K562 (cell line): Measurements from ENCODE around the gene RNF44. TPM values are rescaled to one million over a fixed set of nuclear protein-coding genes. Genes with fewer than 3 reads are reported as not detected.

Experiments used
- CHD2 ChIP-seq: IDR thresholded peaks from 2 replicates; pipeline ENCODE4 v1.6.1; 2011; ENCODE audit warnings: low read depth, low read length
- CHD4 ChIP-seq: fragments of 200-600 bp; sonication (generic); IDR thresholded peaks from 3 replicates; pipeline ENCODE4 v1.6.1; 2012; ENCODE audit warnings: low read depth, mild to moderate bottlenecking, mixed read lengths, low read length, inconsistent platforms; ENCODE audit not compliant: insufficient read depth, insufficient replicate concordance, poor library complexity, severe bottlenecking
- DPF2 ChIP-seq: fragments of 450-650 bp; IDR thresholded peaks from 2 replicates; pipeline ENCODE4 v1.6.1; 2016
- ETS2 ChIP-seq: IDR thresholded peaks from 2 replicates; pipeline ENCODE4 v1.6.1; 2016; ENCODE audit warnings: borderline replicate concordance, missing genetic modification characterization, mild to moderate bottlenecking, moderate library complexity, missing compliant biosample characterization; ENCODE audit not compliant: poor library complexity, severe bottlenecking
- GTF2E2 ChIP-seq: fragments of 200-800 bp; sonication (Bioruptor generic); IDR thresholded peaks from 2 replicates; pipeline ENCODE4 v1.6.1; 2016; ENCODE audit warnings: missing genetic modification characterization, missing compliant biosample characterization
- HDAC8 ChIP-seq: fragments of 450-650 bp; IDR thresholded peaks from 2 replicates; pipeline ENCODE4 v1.6.1; 2016; ENCODE audit warnings: mild to moderate bottlenecking, missing genetic modification characterization, moderate library complexity, missing compliant biosample characterization
- KAT2B ChIP-seq: IDR thresholded peaks from one replicate; pipeline ENCODE4 v1.6.1; 2012; ENCODE audit warnings: low read depth, mild to moderate bottlenecking, control low read depth, inconsistent platforms, low read length, moderate library complexity
- MCM2 ChIP-seq: fragments of 450-650 bp; IDR thresholded peaks from 2 replicates; pipeline ENCODE4 v1.6.1; 2017; ENCODE audit warnings: low read depth, mild to moderate bottlenecking
- MTA2 ChIP-seq: fragments of 450-650 bp; IDR thresholded peaks from 2 replicates; pipeline ENCODE4 v1.6.1; 2016; ENCODE audit warnings: low read depth
- NCOA6 ChIP-seq: fragments of 450-650 bp; IDR thresholded peaks from 2 replicates; pipeline ENCODE4 v1.6.1; 2017; ENCODE audit warnings: mild to moderate bottlenecking
- POLR2A ChIP-seq: fragments of 450-650 bp; conservative IDR thresholded peaks from 2 replicates; pipeline ENCODE4 v1.6.1; 2016
- POLR3G ChIP-seq: IDR thresholded peaks from 2 replicates; pipeline ENCODE4 v1.6.1; 2011; ENCODE audit not compliant: insufficient read length, insufficient replicate concordance; ENCODE audit errors: extremely low read depth
- PTTG1 ChIP-seq: fragments of 450-650 bp; IDR thresholded peaks from 2 replicates; pipeline ENCODE4 v1.6.1; 2016; ENCODE audit warnings: low read depth, mild to moderate bottlenecking, missing genetic modification characterization, missing compliant biosample characterization
- RAD21 ChIP-seq, 2 experiments: fragments of 250-450 bp in 1 of 2; fragments of 450-650 bp in 1 of 2; sonication (Bioruptor Pico) in 1 of 2; formaldehyde crosslinking in 1 of 2; IDR thresholded peaks in 1 of 2; conservative IDR thresholded peaks in 1 of 2; 2 replicates each; pipeline versions ENCODE4 v1.4.0 to v1.8.0; 2020 to 2022; ENCODE audit warnings: mild to moderate bottlenecking in 2 of 2, moderate library complexity in 1 of 2
- SMARCE1 ChIP-seq: fragments of 450-650 bp; IDR thresholded peaks from 2 replicates; pipeline ENCODE4 v1.7.1; 2016; ENCODE audit warnings: mild to moderate bottlenecking
- XRCC4 ChIP-seq: IDR thresholded peaks from one replicate; pipeline ENCODE4 v1.6.1; 2011; ENCODE audit not compliant: insufficient read depth, insufficient read length; ENCODE audit errors: extremely low read depth
- ZBTB1 ChIP-seq: sonication (generic); formaldehyde crosslinking; IDR thresholded peaks from 2 replicates; pipeline ENCODE4 v1.8.1; 2023; ENCODE audit warnings: missing genetic modification reagents, low read depth, mild to moderate bottlenecking, borderline replicate concordance
- ZNF175 ChIP-seq: fragments of 200-800 bp; sonication (Bioruptor generic); IDR thresholded peaks from 2 replicates; pipeline ENCODE4 v1.6.1; 2016; ENCODE audit warnings: low read depth, mild to moderate bottlenecking, missing genetic modification characterization, missing compliant biosample characterization
- ZNF311 ChIP-seq: fragments of 250-450 bp; sonication (Bioruptor Pico); IDR thresholded peaks from 2 replicates; pipeline ENCODE4 v1.4.0; 2020; ENCODE audit warnings: mild to moderate bottlenecking, moderate library complexity
- ZNF324 ChIP-seq: fragments of 250-450 bp; sonication (Bioruptor Pico); IDR thresholded peaks from 2 replicates; pipeline ENCODE4 v1.4.0; 2020; ENCODE audit warnings: mild to moderate bottlenecking
- ZNF584 ChIP-seq: fragments of 200-800 bp; sonication (Bioruptor generic); IDR thresholded peaks from 2 replicates; pipeline ENCODE4 v1.6.1; 2016; ENCODE audit warnings: low read depth, mild to moderate bottlenecking, missing genetic modification characterization, missing compliant biosample characterization
- polyA plus RNA-seq, 8 experiments: library from polyadenylated mRNA; depleted of rRNA in 4 of 8; stranded (reverse) in 5 of 8; unstranded in 3 of 8; fragments of >200 nt; fragmentation: Nextera tagmentation in 2 of 8; fragmentation: Illumina TruSeq in 1 of 8; extraction: Ambion mirVana in 2 of 8; extraction: Trizol in 1 of 8; gene quantifications; 2 replicates each; pipeline versions ENCODE4 v1.2.1 to v1.2.3, GENCODE V29; 2011 to 2014; ENCODE audit warnings: inconsistent platforms in 1 of 8, missing spikeins in 1 of 8
- total RNA-seq, 7 experiments: library from RNA; depleted of rRNA in 6 of 7; stranded (reverse); fragments of >200 nt in 6 of 7; fragmentation: Illumina TruSeq in 2 of 7; extraction: Trizol in 2 of 7; gene quantifications; 2 replicates each; pipeline versions ENCODE4 v1.2.1 to v1.2.3, GENCODE V29; 2011 to 2021; ENCODE audit warnings: low replicate concordance in 1 of 7
- TF ChIP-seq, protein P1 (sequence below): fragments of 250-450 bp; sonication (Bioruptor Pico); IDR thresholded peaks from 2 replicates; pipeline ENCODE4 v1.6.1; 2021; ENCODE audit warnings: mild to moderate bottlenecking

RNF44 gene
- total and polyA plus RNA-seq, 9 of the 15 experiments (the other 6 are each of a cell fraction or from before 2014, with no cell fraction given), result 1.6 to 82.6 (median 7.4) TPM

GRCh38 chr5:176536132-176536901, 885 bp downstream of the RNF44 start (continued):
- no peak for TF ChIP-seq RAD21 (CRISPR knock-in tag; conservative IDR thresholded peaks at IDR 0.05 in 1 of 2, IDR thresholded peaks at IDR 0.05 in 1 of 2)
- no peak for TF ChIP-seq ZNF175 (CRISPR knock-in tag)
- TF ChIP-seq POLR2A, result peak; percentile 45
- TF ChIP-seq ZNF324 (CRISPR knock-in tag), result no peak
- no peak for TF ChIP-seq ZNF311 (CRISPR knock-in tag)
- TF ChIP-seq KAT2B, result no peak
- no peak for TF ChIP-seq HDAC8
- TF ChIP-seq DPF2, result no peak
- TF ChIP-seq ZNF584 (CRISPR knock-in tag), result no peak
- TF ChIP-seq MTA2, result no peak
- TF ChIP-seq CHD4, result no peak
- TF ChIP-seq PTTG1 (tag), result no peak
- TF ChIP-seq ETS2 (tag), result no peak
- no peak for TF ChIP-seq NCOA6
- no peak for TF ChIP-seq CHD2
- 0 out of 2 replicates have a peak, but pooled peaks have one; percentile 13 for TF ChIP-seq GTF2E2 (tag)
- no peak for TF ChIP-seq XRCC4
- 0 out of 2 replicates have a peak, but pooled peaks have one; percentile 26 for TF ChIP-seq SMARCE1
- no peak for TF ChIP-seq POLR3G
- TF ChIP-seq MCM2, result no peak
- TF ChIP-seq, protein P1, sequence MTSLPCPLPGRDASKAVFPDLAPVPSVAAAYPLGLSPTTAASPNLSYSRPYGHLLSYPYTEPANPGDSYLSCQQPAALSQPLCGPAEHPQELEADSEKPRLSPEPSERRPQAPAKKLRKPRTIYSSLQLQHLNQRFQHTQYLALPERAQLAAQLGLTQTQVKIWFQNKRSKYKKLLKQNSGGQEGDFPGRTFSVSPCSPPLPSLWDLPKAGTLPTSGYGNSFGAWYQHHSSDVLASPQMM (CRISPR knock-in tag), result no peak
- TF ChIP-seq ZBTB1, result peak; percentile 44; the same call in 1 of the 2 replicates
